ENCODE results near the gene IQCH.
"Not testable (repeated sequence)": the region's sequence is repeated elsewhere in the genome, so short reads cannot be mapped to it uniquely, and the experiment has no call there.

IQCH gene

GRCh38 chr15:67249830-67250229 lies 4.8 kb upstream of the IQCH start:
- Histone ChIP-seq H3K4me3 (replicated peaks; ENCODE audit: low read depth, low read length) (no peak overlapping the region), H3K36me3 (ENCODE audit: control insufficient read depth, insufficient read depth, low read length) (no peaks in the 10 kb centered on the region), H3K27me3 (replicated peaks; ENCODE audit: control insufficient read depth, insufficient read depth, low read length) (no peaks in the 10 kb centered on the region)
- no peak for TF ChIP-seq CTCF (IDR thresholded peaks at IDR 0.05; ENCODE audit: insufficient read depth, low read length, poor library complexity, severe bottlenecking)
- DNase-seq (ENCODE audit: extremely low read depth, insufficient read length), result no peak

GRCh38 chr15:67251318-67251717 lies 3.3 kb upstream of the IQCH start:
- Histone ChIP-seq H3K4me3 (replicated peaks; ENCODE audit: low read depth, low read length) (no peak overlapping the region), H3K27me3 (replicated peaks; ENCODE audit: control insufficient read depth, insufficient read depth, low read length) (no peaks in the 10 kb centered on the region), H3K36me3 (ENCODE audit: control insufficient read depth, insufficient read depth, low read length) (no peaks in the 10 kb centered on the region)
- TF ChIP-seq CTCF (IDR thresholded peaks at IDR 0.05; ENCODE audit: insufficient read depth, low read length, poor library complexity, severe bottlenecking), result no peak
- DNase-seq (ENCODE audit: extremely low read depth, insufficient read length), result no peak

GRCh38 chr15:67253101-67253500 lies 1.5 kb upstream of the IQCH start:
- no peak for TF ChIP-seq CTCF (IDR thresholded peaks at IDR 0.05; ENCODE audit: insufficient read depth, low read length, poor library complexity, severe bottlenecking)
- Histone ChIP-seq H3K27me3 (replicated peaks; ENCODE audit: control insufficient read depth, insufficient read depth, low read length) (no peaks in the 10 kb centered on the region; the same call in 1 of the 2 replicates), H3K4me3 (replicated peaks; ENCODE audit: low read depth, low read length) (peak overlapping the region; percentile 84), H3K36me3 (ENCODE audit: control insufficient read depth, insufficient read depth, low read length) (no peaks in the 10 kb centered on the region)
- DNase-seq (ENCODE audit: extremely low read depth, insufficient read length), result no peak

- no peak for DNase-seq (ENCODE audit: extremely low read depth, insufficient read length)
- no peaks in the 10 kb centered on the region for H3K36me3 ChIP-seq (ENCODE audit: control insufficient read depth, insufficient read depth, low read length)
- no peaks in the 10 kb centered on the region; the same call in 1 of the 2 replicates for H3K27me3 ChIP-seq (replicated peaks; ENCODE audit: control insufficient read depth, insufficient read depth, low read length)
- H3K4me3 ChIP-seq (replicated peaks; ENCODE audit: low read depth, low read length), result peak overlapping the region; percentile 84
- no peak for TF ChIP-seq CTCF (IDR thresholded peaks at IDR 0.05; ENCODE audit: insufficient read depth, low read length, poor library complexity, severe bottlenecking)
These were observed 893 bp upstream of the IQCH start for GRCh38 chr15:67253549-67254237.

GRCh38 chr15:67256051-67256450 lies 1.5 kb downstream of the IQCH start:
- no peaks in the 10 kb centered on the region for H3K36me3 ChIP-seq (ENCODE audit: control insufficient read depth, insufficient read depth, low read length)
- no peak for TF ChIP-seq CTCF (IDR thresholded peaks at IDR 0.05; ENCODE audit: insufficient read depth, low read length, poor library complexity, severe bottlenecking)
- H3K27me3 ChIP-seq (replicated peaks; ENCODE audit: control insufficient read depth, insufficient read depth, low read length), result no peaks in the 10 kb centered on the region; the same call in 1 of the 2 replicates
- H3K4me3 ChIP-seq (replicated peaks; ENCODE audit: low read depth, low read length), result no peak overlapping the region
- DNase-seq (ENCODE audit: extremely low read depth, insufficient read length), result no peak

GRCh38 chr15:67258412-67258811 lies 3.8 kb downstream of the IQCH start:
- H3K36me3 ChIP-seq (ENCODE audit: control insufficient read depth, insufficient read depth, low read length); H3K4me3 ChIP-seq (replicated peaks; ENCODE audit: low read depth, low read length); H3K27me3 ChIP-seq (replicated peaks; ENCODE audit: control insufficient read depth, insufficient read depth, low read length); DNase-seq (ENCODE audit: extremely low read depth, insufficient read length): not testable (repeated sequence)
